GM23338 (cell line): ENCODE data around the gene EDN2.

ENCODE experiments used
- CTCF ChIP-seq, 2 experiments: fragments of 200-600 bp in 1 of 2; sonication (generic) in 1 of 2; conservative IDR thresholded peaks; 2 replicates each; pipeline versions ENCODE4 v1.5.1 to v1.6.1; 2016 to 2017; ENCODE audit warnings: antibody characterized with exemption in 2 of 2, low read depth in 2 of 2, mild to moderate bottlenecking in 2 of 2, moderate library complexity in 1 of 2
- EZH2 ChIP-seq: fragments of 200-600 bp; sonication (generic); IDR thresholded peaks from one replicate; pipeline ENCODE4 v1.8.0; 2017; ENCODE audit warnings: antibody characterized with exemption, mild to moderate bottlenecking, low read depth; ENCODE audit not compliant: unreplicated experiment

- TF ChIP-seq CTCF (conservative IDR thresholded peaks at IDR 0.05; ENCODE audit: low read depth in 2 of 2) (peak; percentile 79 to 81), EZH2 (no peak)
Observed at GRCh38 chr1:41492341-41492848, 7.9 kb upstream of the EDN2 start.
